Thymus (tissue), 11 donors: Measurements from ENCODE around the gene CLCA4. TPM values are rescaled to one million over a fixed set of nuclear protein-coding genes. Genes with fewer than 3 reads are reported as not detected.
"Not testable (repeated sequence)": the region's sequence is repeated elsewhere in the genome, so short reads cannot be mapped to it uniquely, and the experiment has no call there.

Experiments used
- DNase-seq, 9 donors: peaks; one replicate each; pipeline ENCODE4 v3.0.0-alpha.2; 2013; ENCODE audit warnings: low spot score in 9 of 9, low read depth in 6 of 9, missing footprints in 1 of 9
- H3K27ac ChIP-seq, 2 donors: one replicate each; pipeline ENCODE4 v1.5.1; 2013; ENCODE audit warnings: control low read depth in 1 of 2, low read depth in 1 of 2, low read length in 1 of 2, mild to moderate bottlenecking in 1 of 2, moderate library complexity in 1 of 2
- H3K27me3 ChIP-seq, 2 donors: one replicate each; pipeline ENCODE4 v1.5.1; 2013; ENCODE audit warnings: low read length in 1 of 2; ENCODE audit not compliant: control insufficient read depth in 2 of 2, insufficient read depth in 1 of 2
- H3K36me3 ChIP-seq, 2 donors: one replicate each; pipeline ENCODE4 v1.5.1; 2013; ENCODE audit warnings: low read length in 1 of 2, mild to moderate bottlenecking in 1 of 2, moderate library complexity in 1 of 2; ENCODE audit not compliant: control insufficient read depth in 2 of 2, insufficient read depth in 2 of 2
- H3K4me1 ChIP-seq, 2 donors: one replicate each; pipeline ENCODE4 v1.5.1; 2013; ENCODE audit warnings: low read length in 2 of 2; ENCODE audit not compliant: control insufficient read depth in 2 of 2, insufficient read depth in 2 of 2
- H3K4me3 ChIP-seq, 2 donors: one replicate each; pipeline ENCODE4 v1.5.1; 2013; ENCODE audit warnings: low read length in 2 of 2, control low read depth in 1 of 2, mild to moderate bottlenecking in 1 of 2
- H3K9me3 ChIP-seq, 2 donors: one replicate each; pipeline ENCODE4 v1.5.1; 2013; ENCODE audit warnings: low read length in 1 of 2, mild to moderate bottlenecking in 1 of 2; ENCODE audit not compliant: control insufficient read depth in 2 of 2, insufficient read depth in 1 of 2
- WGBS: extraction: QIAGEN DNeasy Blood & Tissue Kit; methylation state at CpG from one replicate; pipeline ENCODE4 v1.1.7; 2013; 5-methylcytosine and 5-hydroxymethylcytosine counted together
- polyA plus RNA-seq: library from polyadenylated mRNA; stranded (reverse); fragments of 200-250 nt; gene quantifications from one replicate; pipeline ENCODE4 v1.2.3, GENCODE V29; 2013
- total RNA-seq: library from RNA; stranded (reverse); fragments of 120-200 nt; gene quantifications from one replicate; pipeline ENCODE4 v1.2.4, GENCODE V29; 2013
- donor health status: healthy.

The CLCA4 gene
- total and polyA plus RNA-seq, 2 donors, result 0.05 to 0.59 TPM

- H3K9me3 ChIP-seq, result no peaks in the 10 kb centered on the region
- no peaks in the 10 kb centered on the region for H3K27me3 ChIP-seq
- H3K27ac ChIP-seq, result no peak overlapping the region
- 95% methylated on average over 1 of the region's 1 CpG for WGBS
- no peaks in the 10 kb centered on the region for H3K36me3 ChIP-seq
- no peak overlapping the region for H3K4me3 ChIP-seq
- DNase-seq, result no peak
- no peaks in the 10 kb centered on the region for H3K4me1 ChIP-seq
Observed at GRCh38 chr1:86583032-86583431, 36.2 kb downstream of the CLCA4 start.

GRCh38 chr1:86583593-86583992 is 36.7 kb downstream of the CLCA4 start:
- Histone ChIP-seq H3K4me3 (no peak overlapping the region), H3K27me3 (no peaks in the 10 kb centered on the region), H3K36me3 (no peaks in the 10 kb centered on the region), H3K9me3 (no peaks in the 10 kb centered on the region), H3K4me1 (no peaks in the 10 kb centered on the region), H3K27ac (no peak overlapping the region)
- WGBS, result 89% methylated on average over 3 of the region's 3 CpGs
- no peak for DNase-seq

- no peak overlapping the region for H3K27ac ChIP-seq
Observed at GRCh38 chr1:86594284-86594770, 47.4 kb downstream of the CLCA4 start.

GRCh38 chr1:86596224-86596623 is 49.3 kb downstream of the CLCA4 start:
- WGBS, result 93% methylated on average over 2 of the region's 2 CpGs
- no peaks in the 10 kb centered on the region for H3K27me3 ChIP-seq
- no peaks in the 10 kb centered on the region for H3K4me1 ChIP-seq
- H3K9me3 ChIP-seq, result no peaks in the 10 kb centered on the region
- no peak overlapping the region for H3K27ac ChIP-seq
- H3K36me3 ChIP-seq, result no peaks in the 10 kb centered on the region
- no peak for DNase-seq
- H3K4me3 ChIP-seq, result no peak overlapping the region

More at GRCh38 chr1:86594284-86594770, 47.4 kb downstream of the CLCA4 start:
- no peak for DNase-seq
- no peaks in the 10 kb centered on the region for H3K9me3 ChIP-seq
- no peaks in the 10 kb centered on the region for H3K36me3 ChIP-seq
- no peaks in the 10 kb centered on the region for H3K27me3 ChIP-seq
- no peaks in the 10 kb centered on the region for H3K4me1 ChIP-seq
- no peak overlapping the region for H3K4me3 ChIP-seq

- no peaks in the 10 kb centered on the region for H3K4me1 ChIP-seq
- H3K36me3 ChIP-seq, result no peaks in the 10 kb centered on the region
- 93% methylated on average over 3 of the region's 3 CpGs for WGBS
- H3K27ac ChIP-seq, result no peak overlapping the region
- no peaks in the 10 kb centered on the region for H3K27me3 ChIP-seq
- H3K9me3 ChIP-seq, result no peaks in the 10 kb centered on the region
- DNase-seq, result no peak
- H3K4me3 ChIP-seq, result no peak overlapping the region
Observed at GRCh38 chr1:86596741-86597290, 49.9 kb downstream of the CLCA4 start.

- not testable (repeated sequence) for H3K4me3 ChIP-seq, H3K27me3 ChIP-seq, DNase-seq, H3K4me1 ChIP-seq, H3K36me3 ChIP-seq, H3K27ac ChIP-seq, H3K9me3 ChIP-seq
- WGBS, result 95% methylated on average over 2 of the region's 2 CpGs
Observed at GRCh38 chr1:86606080-86606479, 59.2 kb downstream of the CLCA4 start.

GRCh38 chr1:86616433-86616832 is 69.6 kb downstream of the CLCA4 start:
- Histone ChIP-seq H3K36me3 (no peaks in the 10 kb centered on the region), H3K4me3 (no peak overlapping the region), H3K9me3 (peaks cover 0 to 9% of the 10 kb centered on the region in 2 donors), H3K27me3 (no peaks in the 10 kb centered on the region), H3K27ac (no peak overlapping the region), H3K4me1 (no peaks in the 10 kb centered on the region)
- whole genome bisulfite sequencing, result 95% methylated on average over 1 of the region's 1 CpG
- no peak for DNase-seq

GRCh38 chr1:86616871-86617270 is 70.0 kb downstream of the CLCA4 start:
- Histone ChIP-seq H3K4me3 (no peak overlapping the region), H3K4me1 (no peaks in the 10 kb centered on the region), H3K36me3 (no peaks in the 10 kb centered on the region), H3K27me3 (no peaks in the 10 kb centered on the region), H3K27ac (no peak overlapping the region), H3K9me3 (peaks cover 0 to 9% of the 10 kb centered on the region in 2 donors)
- DNase-seq, result peak in 5 of 9 donors; percentile 2 to 31 (median 8)
- 24% methylated on average over 1 of the region's 1 CpG for WGBS

GRCh38 chr1:86618358-86618757 is 71.5 kb downstream of the CLCA4 start:
- H3K27me3 ChIP-seq, result no peaks in the 10 kb centered on the region
- H3K27ac ChIP-seq, result no peak overlapping the region
- no peak overlapping the region for H3K4me3 ChIP-seq
- H3K4me1 ChIP-seq, result no peaks in the 10 kb centered on the region
- peaks cover 0 to 9% of the 10 kb centered on the region in 2 donors for H3K9me3 ChIP-seq
- no peak for DNase-seq
- no peaks in the 10 kb centered on the region for H3K36me3 ChIP-seq
